ENCODE results near the gene CMTM8. TPM values are rescaled to one million over a fixed set of nuclear protein-coding genes. Genes with fewer than 3 reads are reported as not detected.
A peak's percentile ranks its signal among the peaks of the same experiment; 100 is the strongest.

CMTM8 gene
- total RNA-seq, 1 experiment from 2014 or later, result 9.0 TPM

GRCh38 chr3:32413845-32414521 is 175.5 kb downstream of the CMTM8 start:
- peaks cover 8% of the 10 kb centered on the region for H3K36me3 Mint-ChIP-seq
- TF ChIP-seq, protein P1, sequence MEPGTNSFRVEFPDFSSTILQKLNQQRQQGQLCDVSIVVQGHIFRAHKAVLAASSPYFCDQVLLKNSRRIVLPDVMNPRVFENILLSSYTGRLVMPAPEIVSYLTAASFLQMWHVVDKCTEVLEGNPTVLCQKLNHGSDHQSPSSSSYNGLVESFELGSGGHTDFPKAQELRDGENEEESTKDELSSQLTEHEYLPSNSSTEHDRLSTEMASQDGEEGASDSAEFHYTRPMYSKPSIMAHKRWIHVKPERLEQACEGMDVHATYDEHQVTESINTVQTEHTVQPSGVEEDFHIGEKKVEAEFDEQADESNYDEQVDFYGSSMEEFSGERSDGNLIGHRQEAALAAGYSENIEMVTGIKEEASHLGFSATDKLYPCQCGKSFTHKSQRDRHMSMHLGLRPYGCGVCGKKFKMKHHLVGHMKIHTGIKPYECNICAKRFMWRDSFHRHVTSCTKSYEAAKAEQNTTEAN (CRISPR knock-in tag; IDR thresholded peaks at IDR 0.05), result no peak
- TF ChIP-seq PRRX2 (CRISPR knock-in tag; IDR thresholded peaks at IDR 0.05) (0 out of 2 replicates have a peak, but pooled peaks have one; percentile 61), EMX1 (CRISPR knock-in tag; IDR thresholded peaks at IDR 0.05) (peak; percentile 80)
- TF ChIP-seq, protein P2, sequence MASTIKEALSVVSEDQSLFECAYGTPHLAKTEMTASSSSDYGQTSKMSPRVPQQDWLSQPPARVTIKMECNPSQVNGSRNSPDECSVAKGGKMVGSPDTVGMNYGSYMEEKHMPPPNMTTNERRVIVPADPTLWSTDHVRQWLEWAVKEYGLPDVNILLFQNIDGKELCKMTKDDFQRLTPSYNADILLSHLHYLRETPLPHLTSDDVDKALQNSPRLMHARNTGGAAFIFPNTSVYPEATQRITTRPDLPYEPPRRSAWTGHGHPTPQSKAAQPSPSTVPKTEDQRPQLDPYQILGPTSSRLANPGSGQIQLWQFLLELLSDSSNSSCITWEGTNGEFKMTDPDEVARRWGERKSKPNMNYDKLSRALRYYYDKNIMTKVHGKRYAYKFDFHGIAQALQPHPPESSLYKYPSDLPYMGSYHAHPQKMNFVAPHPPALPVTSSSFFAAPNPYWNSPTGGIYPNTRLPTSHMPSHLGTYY (CRISPR knock-in tag; IDR thresholded peaks at IDR 0.05), result 0 out of 2 replicates have a peak, but pooled peaks have one; percentile 51
- POLR2A ChIA-PET, result interaction anchor here (0.6 kb wide), 1 partner anchor 9 kb away, joined by 3 read pairs; no protein-coding TSS in a partner anchor
- no peaks in the 10 kb centered on the region for H3K27me3 Mint-ChIP-seq (ENCODE audit: low read depth)
- CTCF ChIA-PET, result interaction anchor here (0.8 to 3.3 kb wide), 7 partner anchors 9 to 174 kb away, joined by 3 to 26 read pairs (median 4); no protein-coding TSS in a partner anchor
- peak; percentile 79 for ATAC-seq
- peaks cover 9% of the 10 kb centered on the region for H3K9me3 Mint-ChIP-seq
- H3K4me3 Mint-ChIP-seq, result no peak overlapping the region
- H3K4me1 Mint-ChIP-seq, result peaks cover 42% of the 10 kb centered on the region
- H3K27ac Mint-ChIP-seq, result peak overlapping the region; percentile 11
- no peak for DNase-seq (ENCODE audit: low spot score)

GRCh38 chr3:32414522-32415202 is 176.2 kb downstream of the CMTM8 start:
- Mint-ChIP-seq H3K36me3 (peaks cover 15% of the 10 kb centered on the region), H3K27ac (no peak overlapping the region; the same call in 1 of the 2 replicates), H3K9me3 (peaks cover 16% of the 10 kb centered on the region), H3K4me1 (peaks cover 38% of the 10 kb centered on the region), H3K4me3 (no peak overlapping the region), H3K27me3 (ENCODE audit: low read depth) (no peaks in the 10 kb centered on the region)
- no peak for TF ChIP-seq FOXP4 (CRISPR knock-in tag; IDR thresholded peaks at IDR 0.05)
- no peak for TF ChIP-seq E2F5 (CRISPR knock-in tag; IDR thresholded peaks at IDR 0.05)
- TF ChIP-seq IRF2 (CRISPR knock-in tag; IDR thresholded peaks at IDR 0.05; ENCODE audit: borderline replicate concordance, low read depth), result no peak
- TF ChIP-seq ZNF423 (CRISPR knock-in tag; IDR thresholded peaks at IDR 0.05), result no peak
- TF ChIP-seq NFATC4 (CRISPR knock-in tag; IDR thresholded peaks at IDR 0.05), result no peak
- TF ChIP-seq ZNF138 (CRISPR knock-in tag; conservative IDR thresholded peaks at IDR 0.05), result no peak
- no peak for TF ChIP-seq ZSCAN18 (CRISPR knock-in tag; IDR thresholded peaks at IDR 0.05)
- TF ChIP-seq SP1 (CRISPR knock-in tag; conservative IDR thresholded peaks at IDR 0.05), result no peak
- TF ChIP-seq ZNF263 (CRISPR knock-in tag; IDR thresholded peaks at IDR 0.05; ENCODE audit: low read depth), result no peak
- TF ChIP-seq, protein P3, sequence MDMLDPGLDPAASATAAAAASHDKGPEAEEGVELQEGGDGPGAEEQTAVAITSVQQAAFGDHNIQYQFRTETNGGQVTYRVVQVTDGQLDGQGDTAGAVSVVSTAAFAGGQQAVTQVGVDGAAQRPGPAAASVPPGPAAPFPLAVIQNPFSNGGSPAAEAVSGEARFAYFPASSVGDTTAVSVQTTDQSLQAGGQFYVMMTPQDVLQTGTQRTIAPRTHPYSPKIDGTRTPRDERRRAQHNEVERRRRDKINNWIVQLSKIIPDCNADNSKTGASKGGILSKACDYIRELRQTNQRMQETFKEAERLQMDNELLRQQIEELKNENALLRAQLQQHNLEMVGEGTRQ (CRISPR knock-in tag; IDR thresholded peaks at IDR 0.05), result no peak
- TF ChIP-seq CREM (CRISPR knock-in tag; IDR thresholded peaks at IDR 0.05), result no peak
- TF ChIP-seq ZNF532 (CRISPR knock-in tag; IDR thresholded peaks at IDR 0.05; ENCODE audit: borderline replicate concordance), result no peak
- ATAC-seq, result no peak
- ChIA-PET POLR2A (no interaction called here), CTCF (interaction anchor here (0.8 to 3.3 kb wide), 6 partner anchors 9 to 56 kb away, joined by 3 to 26 read pairs (median 6); no protein-coding TSS in a partner anchor)
- no peak for DNase-seq (ENCODE audit: low spot score)
